Adipocyte (in vitro differentiated cells): ENCODE data around the gene DOK7.

ENCODE experiments used
- DNase-seq: peaks from one replicate; pipeline ENCODE4 v3.0.0-alpha.2; 2015; ENCODE audit warnings: low read depth
- H3K27me3 ChIP-seq: replicated peaks from 2 replicates; pipeline ENCODE4 v1.7.0; 2013; ENCODE audit warnings: mild to moderate bottlenecking, low read length, moderate library complexity; ENCODE audit not compliant: control insufficient read depth, insufficient read depth
- H3K36me3 ChIP-seq: 2 replicates; pipeline ENCODE4 v1.7.0; 2013; ENCODE audit warnings: low read length, mild to moderate bottlenecking, moderate library complexity; ENCODE audit not compliant: control insufficient read depth, insufficient read depth, severe bottlenecking
- H3K4me1 ChIP-seq: 2 replicates; pipeline ENCODE4 v1.7.0; 2013; ENCODE audit warnings: mild to moderate bottlenecking, low read length, moderate library complexity; ENCODE audit not compliant: control insufficient read depth, insufficient read depth
- H3K4me3 ChIP-seq: 2 replicates; pipeline ENCODE4 v1.7.0; 2013; ENCODE audit warnings: mild to moderate bottlenecking, low read length, moderate library complexity
- H3K9ac ChIP-seq: 2 replicates; pipeline ENCODE4 v1.7.0; 2013; ENCODE audit warnings: mild to moderate bottlenecking, low read length, moderate library complexity
- H3K9me3 ChIP-seq: 2 replicates; pipeline ENCODE4 v1.7.0; 2013; ENCODE audit warnings: mild to moderate bottlenecking, low read length, moderate library complexity; ENCODE audit not compliant: control insufficient read depth

Gene DOK7

GRCh38 chr4:3430524-3430923 is 32.6 kb upstream of the DOK7 start:
- Histone ChIP-seq H3K9me3 (no peaks in the 10 kb centered on the region), H3K9ac (no peak overlapping the region), H3K27me3 (no peaks in the 10 kb centered on the region), H3K36me3 (peaks cover 4% of the 10 kb centered on the region), H3K4me3 (no peak overlapping the region), H3K4me1 (no peaks in the 10 kb centered on the region)
- DNase-seq: no peak

DNA sequence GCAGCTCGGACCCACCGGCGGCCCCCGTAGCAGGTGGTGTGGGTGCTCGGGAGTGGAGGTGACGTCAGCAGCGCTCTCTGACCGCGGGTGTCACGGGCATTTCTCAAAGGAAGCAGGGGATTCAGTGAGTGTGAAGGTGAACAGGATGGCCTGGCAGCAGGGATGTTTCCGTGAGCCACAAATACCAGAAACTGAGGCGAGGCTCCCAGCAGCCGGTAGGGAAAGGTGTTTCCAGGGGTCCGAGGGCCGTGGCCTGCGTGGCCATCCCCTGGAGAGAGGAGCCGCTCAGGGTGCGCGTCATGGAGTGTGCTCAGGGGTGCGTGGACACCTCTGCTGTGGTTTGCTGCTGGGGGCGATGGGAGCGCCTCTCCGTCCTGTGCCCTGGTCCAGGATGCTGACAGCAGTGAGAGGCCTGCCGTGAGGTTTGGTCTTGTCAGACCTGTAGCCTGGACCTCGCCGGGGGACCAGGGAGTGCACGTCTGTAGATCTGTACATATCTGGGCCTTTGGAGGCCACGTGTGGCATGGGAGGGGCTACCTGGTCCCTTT is 31.6 kb upstream of the DOK7 start:
- peaks cover 4% of the 10 kb centered on the region for H3K36me3 ChIP-seq

GRCh38 chr4:3432381-3432790 is 30.7 kb upstream of the DOK7 start:
- Histone ChIP-seq H3K27me3 (no peaks in the 10 kb centered on the region), H3K4me1 (peaks cover 4% of the 10 kb centered on the region), H3K9me3 (no peaks in the 10 kb centered on the region), H3K9ac (no peak overlapping the region), H3K4me3 (no peak overlapping the region), H3K36me3 (peaks cover 4% of the 10 kb centered on the region)
- no peak for DNase-seq

More for the DNA sequence above, 31.6 kb upstream of the DOK7 start:
- H3K9me3 ChIP-seq: no peaks in the 10 kb centered on the region
- no peaks in the 10 kb centered on the region for H3K27me3 ChIP-seq
- H3K4me1 ChIP-seq: no peaks in the 10 kb centered on the region
- no peak overlapping the region for H3K4me3 ChIP-seq
- no peak overlapping the region for H3K9ac ChIP-seq
- DNase-seq: no peak

GRCh38 chr4:3433138-3433869 is 29.8 kb upstream of the DOK7 start:
- Histone ChIP-seq H3K9me3 (no peaks in the 10 kb centered on the region), H3K4me1 (peaks cover 7% of the 10 kb centered on the region), H3K27me3 (no peaks in the 10 kb centered on the region), H3K4me3 (no peak overlapping the region), H3K9ac (no peak overlapping the region), H3K36me3 (peaks cover 4% of the 10 kb centered on the region)
- no peak for DNase-seq

DNA sequence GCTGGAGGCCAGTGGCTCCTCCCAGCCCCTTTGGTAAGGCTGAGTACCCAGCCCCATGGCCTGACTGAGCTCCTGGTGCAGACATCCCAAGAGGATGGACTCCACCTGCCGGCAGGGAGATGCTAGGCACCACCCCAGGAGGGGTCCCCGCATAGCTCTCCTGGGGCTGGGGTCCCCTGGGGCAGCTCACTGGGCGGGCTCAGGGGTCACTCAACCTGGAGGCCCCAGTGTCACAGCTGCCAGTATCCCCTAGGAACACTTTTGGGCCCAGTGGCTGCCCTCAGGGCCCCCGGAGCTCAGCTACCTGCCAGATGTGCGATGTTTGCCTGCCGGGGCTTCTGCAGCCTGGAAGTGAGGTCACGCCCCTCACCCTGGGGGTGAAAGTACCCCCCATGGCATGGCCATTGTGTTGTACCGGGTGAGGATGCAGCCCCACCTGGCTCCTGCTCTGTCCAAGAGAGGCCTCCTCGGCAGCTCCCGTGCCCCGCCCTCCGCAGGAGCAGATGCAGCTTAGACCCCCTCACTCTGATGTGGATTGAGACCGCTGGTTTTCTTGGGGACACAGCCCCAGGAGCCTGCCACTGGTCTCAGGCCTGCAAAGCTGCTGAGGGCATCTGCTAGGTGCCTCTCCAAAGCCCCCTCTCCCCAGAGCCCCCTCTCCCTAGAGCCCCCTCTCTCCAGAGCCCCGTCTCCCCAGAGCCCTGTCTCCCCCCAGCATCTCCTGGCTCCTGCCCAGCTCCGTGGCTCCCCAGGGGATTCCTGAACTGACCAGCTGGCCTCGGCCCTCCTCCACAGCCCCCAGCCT is 28.0 kb upstream of the DOK7 start:
- Histone ChIP-seq H3K27me3 (no peaks in the 10 kb centered on the region), H3K9me3 (no peaks in the 10 kb centered on the region), H3K4me3 (no peak overlapping the region), H3K4me1 (peaks cover 12% of the 10 kb centered on the region), H3K36me3 (no peaks in the 10 kb centered on the region), H3K9ac (no peak overlapping the region)
- DNase-seq: no peak

DNA sequence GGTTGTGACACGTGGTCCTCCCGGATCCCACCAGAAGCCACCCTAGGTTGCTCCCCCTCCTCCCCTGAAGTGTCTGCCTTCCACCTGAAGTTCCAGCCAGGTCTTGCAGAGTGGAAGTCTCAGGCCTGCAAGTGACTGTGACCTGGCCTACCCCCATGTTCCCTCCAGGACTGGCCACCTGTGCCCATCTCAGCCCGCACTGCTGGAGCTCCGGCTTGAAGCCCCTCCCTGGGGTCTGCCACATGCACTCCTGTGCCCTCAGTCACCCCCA is 27.5 kb upstream of the DOK7 start:
- Histone ChIP-seq H3K27me3 (no peaks in the 10 kb centered on the region), H3K4me3 (no peak overlapping the region), H3K9ac (no peak overlapping the region), H3K4me1 (peaks cover 12% of the 10 kb centered on the region), H3K36me3 (no peaks in the 10 kb centered on the region), H3K9me3 (no peaks in the 10 kb centered on the region)
- DNase-seq: no peak

- no peak for DNase-seq
- Histone ChIP-seq H3K36me3 (no peaks in the 10 kb centered on the region), H3K9ac (no peak overlapping the region), H3K9me3 (no peaks in the 10 kb centered on the region), H3K4me1 (peaks cover 12% of the 10 kb centered on the region), H3K27me3 (no peaks in the 10 kb centered on the region), H3K4me3 (no peak overlapping the region)
Measured at GRCh38 chr4:3436048-3436797, 26.9 kb upstream of the DOK7 start.

- peak; percentile 70 for DNase-seq
- Histone ChIP-seq H3K27me3 (no peaks in the 10 kb centered on the region), H3K36me3 (no peaks in the 10 kb centered on the region), H3K4me3 (no peak overlapping the region), H3K9me3 (no peaks in the 10 kb centered on the region), H3K9ac (no peak overlapping the region), H3K4me1 (peaks cover 12% of the 10 kb centered on the region)
Measured at GRCh38 chr4:3436798-3437581, 26.1 kb upstream of the DOK7 start.

DNA sequence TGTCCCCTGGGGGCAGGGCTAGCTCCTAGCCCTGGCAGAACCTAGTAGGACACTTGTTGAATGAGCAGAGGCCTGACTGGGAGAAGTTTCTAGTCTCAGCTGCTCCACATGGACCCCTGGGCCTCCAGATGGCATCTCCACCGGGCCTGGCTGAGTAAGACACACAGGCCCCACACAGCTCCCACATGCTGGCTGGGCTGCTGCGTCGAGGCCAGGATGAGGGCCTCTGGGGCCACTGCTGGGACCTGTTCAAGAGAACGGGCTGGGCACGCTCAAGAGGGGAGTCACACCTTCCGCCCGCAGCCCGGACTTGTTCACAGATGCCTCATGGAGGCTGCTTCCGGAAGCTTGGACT is 25.5 kb upstream of the DOK7 start:
- Histone ChIP-seq H3K9ac (no peak overlapping the region), H3K27me3 (no peaks in the 10 kb centered on the region), H3K36me3 (no peaks in the 10 kb centered on the region), H3K4me1 (peaks cover 12% of the 10 kb centered on the region), H3K9me3 (no peaks in the 10 kb centered on the region), H3K4me3 (no peak overlapping the region)
- no peak for DNase-seq

GRCh38 chr4:3437998-3438846 is 24.9 kb upstream of the DOK7 start:
- Histone ChIP-seq H3K4me3 (no peak overlapping the region), H3K27me3 (no peaks in the 10 kb centered on the region), H3K4me1 (peaks cover 12% of the 10 kb centered on the region), H3K36me3 (no peaks in the 10 kb centered on the region), H3K9ac (no peak overlapping the region), H3K9me3 (no peaks in the 10 kb centered on the region)
- no peak for DNase-seq
